AG09309 (cell line): ENCODE measurements around the gene UNC79.
"Not testable (repeated sequence)": the region's sequence is repeated elsewhere in the genome, so short reads cannot be mapped to it uniquely, and the experiment has no call there.

ENCODE experiments used
- DNase-seq: peaks from one replicate; pipeline ENCODE4 v3.0.0-alpha.2; 2010; ENCODE audit warnings: low read depth
- H3K4me3 ChIP-seq: 2 replicates; pipeline ENCODE4 v1.5.1; 2011; ENCODE audit warnings: mild to moderate bottlenecking, low read depth, low read length, moderate library complexity; ENCODE audit not compliant: control insufficient read depth
- TF ChIP-seq, protein P1 (sequence below): IDR thresholded peaks from 2 replicates; pipeline ENCODE4 v1.5.1; 2011; ENCODE audit warnings: mild to moderate bottlenecking, low read depth, low read length, inconsistent platforms; ENCODE audit not compliant: insufficient read depth, control insufficient read depth; ENCODE audit errors: missing control alignments

Gene UNC79

GRCh38 chr14:93520053-93520607, 89.4 kb downstream of the UNC79 start:
- H3K4me3 ChIP-seq, result no peak overlapping the region
- TF ChIP-seq, protein P1, sequence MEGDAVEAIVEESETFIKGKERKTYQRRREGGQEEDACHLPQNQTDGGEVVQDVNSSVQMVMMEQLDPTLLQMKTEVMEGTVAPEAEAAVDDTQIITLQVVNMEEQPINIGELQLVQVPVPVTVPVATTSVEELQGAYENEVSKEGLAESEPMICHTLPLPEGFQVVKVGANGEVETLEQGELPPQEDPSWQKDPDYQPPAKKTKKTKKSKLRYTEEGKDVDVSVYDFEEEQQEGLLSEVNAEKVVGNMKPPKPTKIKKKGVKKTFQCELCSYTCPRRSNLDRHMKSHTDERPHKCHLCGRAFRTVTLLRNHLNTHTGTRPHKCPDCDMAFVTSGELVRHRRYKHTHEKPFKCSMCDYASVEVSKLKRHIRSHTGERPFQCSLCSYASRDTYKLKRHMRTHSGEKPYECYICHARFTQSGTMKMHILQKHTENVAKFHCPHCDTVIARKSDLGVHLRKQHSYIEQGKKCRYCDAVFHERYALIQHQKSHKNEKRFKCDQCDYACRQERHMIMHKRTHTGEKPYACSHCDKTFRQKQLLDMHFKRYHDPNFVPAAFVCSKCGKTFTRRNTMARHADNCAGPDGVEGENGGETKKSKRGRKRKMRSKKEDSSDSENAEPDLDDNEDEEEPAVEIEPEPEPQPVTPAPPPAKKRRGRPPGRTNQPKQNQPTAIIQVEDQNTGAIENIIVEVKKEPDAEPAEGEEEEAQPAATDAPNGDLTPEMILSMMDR, result no peak
- no peak for DNase-seq

DNA sequence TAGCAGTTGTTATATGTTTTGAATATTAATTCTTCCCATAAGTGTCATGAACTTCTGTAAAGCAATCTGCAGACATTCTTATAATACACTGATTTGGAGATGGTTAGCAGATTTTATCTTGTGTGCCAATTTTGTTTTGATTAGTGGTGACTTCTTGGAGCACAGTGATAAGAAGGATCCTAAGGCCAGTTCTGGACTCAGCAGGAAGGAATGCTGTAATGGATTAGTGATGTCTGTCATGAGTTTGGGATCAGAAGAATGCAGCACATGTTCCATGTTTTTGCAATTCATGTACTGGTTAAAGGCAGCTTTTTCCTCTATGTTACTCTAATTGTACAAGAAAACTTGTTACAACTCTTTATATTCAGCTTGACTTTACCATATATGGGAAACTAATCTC, 91.5 kb downstream of the UNC79 start:
- H3K4me3 ChIP-seq, result no peak overlapping the region
- TF ChIP-seq, protein P1, result no peak
- DNase-seq, result no peak

DNA sequence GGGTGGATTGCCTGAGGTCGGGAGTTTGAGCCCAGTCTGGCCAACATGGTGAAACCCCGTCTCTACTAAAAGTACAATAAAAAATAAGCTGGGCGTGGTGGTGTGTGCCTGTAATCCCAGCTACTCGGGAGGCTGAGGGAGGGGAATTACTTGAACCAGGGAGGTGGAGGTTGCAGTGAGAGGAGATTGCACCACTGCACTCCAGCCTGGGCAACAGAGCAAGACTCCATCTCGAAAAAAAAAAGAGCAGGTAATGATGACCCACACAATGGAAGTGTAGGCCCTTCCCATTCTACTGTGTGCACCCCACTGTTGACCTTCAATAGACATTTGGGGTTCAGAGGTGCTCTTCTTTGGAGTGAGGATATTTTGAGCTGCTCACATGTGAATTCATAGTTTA, 94.5 kb downstream of the UNC79 start:
- not testable (repeated sequence) for DNase-seq, H3K4me3 ChIP-seq

- H3K4me3 ChIP-seq, result no peak overlapping the region
- TF ChIP-seq, protein P1, result no peak
- no peak for DNase-seq
Measured at GRCh38 chr14:93525696-93526451, 95.1 kb downstream of the UNC79 start.

DNA sequence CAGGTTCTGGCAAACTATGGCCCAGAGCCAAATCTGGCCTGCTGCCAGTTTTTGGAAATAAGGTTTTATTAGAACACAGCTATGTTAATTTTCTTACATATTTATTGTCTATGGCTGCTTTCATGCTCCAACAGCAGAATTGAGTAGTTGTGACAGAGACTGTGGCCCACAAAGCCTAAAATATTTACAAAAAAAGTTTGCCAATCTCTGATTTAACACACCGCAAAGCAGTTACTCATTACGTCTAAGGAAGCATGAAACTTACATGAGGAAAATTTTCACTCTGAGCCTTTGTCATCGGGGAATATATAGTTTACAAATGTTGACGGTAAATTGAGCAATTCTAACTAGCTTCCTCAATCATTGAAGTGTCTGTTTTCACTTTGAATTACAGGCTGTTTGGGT, 96.5 kb downstream of the UNC79 start:
- no peak overlapping the region for H3K4me3 ChIP-seq
- no peak for DNase-seq
- TF ChIP-seq, protein P1, result no peak

DNA sequence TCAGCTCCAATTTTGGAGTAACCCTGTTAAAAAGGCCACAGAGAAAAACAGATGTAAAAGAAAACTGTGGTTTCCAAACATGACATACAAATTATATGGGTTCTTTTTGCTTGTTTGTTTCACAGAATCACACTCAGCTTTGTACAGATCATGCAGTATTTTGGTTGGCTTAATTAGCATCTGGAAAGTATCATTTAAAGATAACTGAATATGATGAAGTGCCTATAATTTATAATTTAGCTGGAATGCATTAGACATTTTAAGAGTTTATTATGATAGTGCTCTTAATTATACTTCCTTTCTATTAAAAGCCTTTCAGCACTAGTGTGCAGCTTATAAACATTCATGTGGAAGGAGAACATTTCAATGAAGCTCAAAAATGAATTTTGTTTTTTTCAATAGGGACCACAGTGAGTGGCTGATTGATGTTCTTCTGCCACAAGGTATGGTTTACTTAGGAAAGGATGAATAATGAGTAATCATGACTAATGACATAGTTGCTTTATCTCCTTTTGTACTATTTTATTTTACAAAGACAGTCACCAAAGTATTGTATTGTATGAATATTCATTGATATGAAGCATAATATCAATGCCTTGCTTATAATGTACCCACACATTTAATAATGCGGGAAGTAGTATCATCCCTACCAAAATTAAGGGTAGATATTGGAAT, 98.3 kb downstream of the UNC79 start:
- no peak overlapping the region for H3K4me3 ChIP-seq
- TF ChIP-seq, protein P1, result no peak
- DNase-seq, result no peak

DNA sequence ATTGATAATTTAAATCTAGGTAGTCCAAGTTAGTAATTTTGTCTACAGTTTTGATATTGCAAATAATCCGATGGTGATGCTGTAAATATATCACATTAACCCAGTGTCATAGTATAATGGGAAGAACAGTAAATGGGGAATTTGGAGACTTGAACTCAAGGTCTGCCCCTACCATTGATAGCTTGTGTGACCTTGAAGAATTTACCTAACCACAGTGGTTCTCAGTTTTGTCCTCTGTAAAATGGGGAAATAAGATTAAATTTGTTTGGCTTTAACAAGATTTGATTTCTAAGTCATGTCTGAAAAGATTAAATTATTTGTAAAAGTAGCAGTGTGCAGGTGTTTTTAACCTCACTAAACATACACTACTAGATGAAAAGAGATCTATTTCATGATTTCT, 100.9 kb downstream of the UNC79 start:
- DNase-seq, result no peak
- no peak overlapping the region for H3K4me3 ChIP-seq
- TF ChIP-seq, protein P1, result no peak
